GM18909 (cell line): ENCODE data around the gene SPATA16.
"Not testable (repeated sequence)": the region's sequence is repeated elsewhere in the genome, so short reads cannot be mapped to it uniquely, and the experiment has no call there.

Source experiments
- ATAC-seq: cut with Tn5 transposase; IDR thresholded peaks from one replicate; pipeline ENCODE4 v1.9.1; 2021; ENCODE audit warnings: mild to moderate bottlenecking; ENCODE audit not compliant: unreplicated experiment, poor library complexity

The SPATA16 gene

DNA sequence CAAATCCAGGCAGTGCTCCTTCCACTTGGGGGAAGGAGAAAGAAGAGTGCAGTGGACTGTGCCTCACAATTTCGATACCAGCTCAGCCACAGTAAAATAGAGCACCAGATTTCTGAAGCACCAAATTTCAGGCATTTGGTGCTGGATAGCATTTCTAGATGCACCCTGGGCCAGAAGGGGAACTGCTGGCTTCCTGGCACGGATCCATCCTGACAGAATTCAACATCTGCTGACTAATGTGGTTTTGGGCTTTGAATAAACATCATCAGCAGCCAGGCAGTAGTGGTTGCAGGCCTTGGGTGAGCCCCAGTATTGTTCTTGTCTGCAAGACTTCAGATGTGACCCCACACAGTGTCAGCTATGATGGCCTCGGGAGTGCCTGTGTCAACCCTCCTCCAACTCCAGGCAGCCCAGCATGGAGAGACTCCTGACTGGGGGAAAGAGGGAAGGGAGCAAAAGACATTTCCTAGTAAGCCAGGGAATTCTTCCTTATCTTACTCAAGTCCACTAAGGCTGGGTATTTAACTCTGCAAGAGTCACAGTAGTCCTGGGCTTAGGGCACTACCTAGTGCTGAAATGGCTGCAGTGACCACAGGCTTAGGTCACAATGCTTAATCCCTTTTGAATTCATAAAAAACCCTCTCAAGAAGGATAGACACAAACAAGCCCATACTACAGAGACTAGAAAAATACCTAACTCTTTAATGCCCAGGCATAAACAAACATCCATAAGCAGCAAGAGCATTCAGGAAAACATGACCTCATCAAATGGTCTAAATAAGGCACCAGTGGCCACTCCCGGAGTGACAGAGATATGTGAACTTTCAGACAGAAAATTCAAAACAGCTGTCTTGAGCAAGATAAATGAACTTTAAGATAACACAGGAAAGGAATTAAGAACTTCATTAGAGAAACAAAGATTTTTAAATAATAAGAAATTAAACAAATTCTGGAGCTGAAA, 74.7 kb downstream of the SPATA16 start:
- no peak for ATAC-seq

DNA sequence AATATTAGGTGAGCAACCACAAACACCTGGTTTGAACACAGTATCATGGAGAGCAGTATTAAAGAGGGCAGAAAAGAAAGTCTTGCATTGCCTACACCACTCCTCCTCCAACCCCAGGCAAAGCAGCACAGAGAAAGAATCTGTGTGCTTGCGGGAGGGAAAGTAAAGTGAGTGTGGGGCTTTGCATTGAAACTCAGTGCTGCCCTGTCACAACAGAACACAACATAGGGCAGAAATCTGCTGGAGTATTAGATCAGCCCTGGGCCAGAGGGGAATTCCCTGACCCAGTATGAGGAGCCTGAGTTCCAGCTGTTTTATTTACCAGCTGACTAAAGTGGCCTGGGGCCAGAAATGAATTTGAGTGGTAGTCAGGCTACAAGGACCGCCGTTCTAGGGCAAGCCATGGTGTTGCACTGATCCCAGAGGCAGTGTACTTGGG, 75.5 kb downstream of the SPATA16 start:
- ATAC-seq: no peak

DNA sequence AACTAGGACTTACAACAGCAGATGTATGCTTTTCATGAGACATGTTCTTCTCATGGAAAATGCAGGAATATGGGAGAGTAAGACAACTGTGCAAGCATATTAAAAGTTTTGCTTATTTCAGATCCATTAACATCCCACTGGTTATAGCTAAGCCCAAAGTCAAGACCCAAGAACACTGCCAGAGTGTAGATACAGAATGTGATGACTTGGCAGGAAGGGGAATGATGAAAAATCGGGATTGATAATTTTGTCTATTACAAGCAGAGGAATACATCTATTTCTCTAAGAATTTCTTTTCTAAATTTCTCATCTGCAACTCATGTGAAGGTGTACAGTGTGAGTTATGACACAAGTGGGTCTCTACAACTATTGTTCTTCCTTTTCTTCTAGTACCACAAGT, 76.4 kb downstream of the SPATA16 start:
- no peak for ATAC-seq

DNA sequence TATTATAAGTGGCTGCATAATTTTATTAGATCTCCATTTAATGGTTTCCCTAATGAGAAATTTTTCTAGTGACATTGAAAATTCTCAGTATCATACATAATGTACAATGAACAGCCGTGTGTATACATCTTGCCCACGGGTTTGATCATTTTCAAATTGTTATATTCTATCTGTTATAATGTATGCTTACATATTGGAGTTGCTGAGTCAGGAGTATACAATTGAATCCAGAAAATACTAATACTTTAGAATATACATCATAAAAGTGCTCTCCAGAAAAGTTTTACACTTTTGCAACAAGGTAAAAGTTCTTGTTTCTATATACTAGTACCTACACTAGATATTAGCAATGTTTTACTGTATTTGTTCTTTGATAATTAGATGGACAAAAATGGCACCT, 82.8 kb downstream of the SPATA16 start:
- ATAC-seq: no peak

DNA sequence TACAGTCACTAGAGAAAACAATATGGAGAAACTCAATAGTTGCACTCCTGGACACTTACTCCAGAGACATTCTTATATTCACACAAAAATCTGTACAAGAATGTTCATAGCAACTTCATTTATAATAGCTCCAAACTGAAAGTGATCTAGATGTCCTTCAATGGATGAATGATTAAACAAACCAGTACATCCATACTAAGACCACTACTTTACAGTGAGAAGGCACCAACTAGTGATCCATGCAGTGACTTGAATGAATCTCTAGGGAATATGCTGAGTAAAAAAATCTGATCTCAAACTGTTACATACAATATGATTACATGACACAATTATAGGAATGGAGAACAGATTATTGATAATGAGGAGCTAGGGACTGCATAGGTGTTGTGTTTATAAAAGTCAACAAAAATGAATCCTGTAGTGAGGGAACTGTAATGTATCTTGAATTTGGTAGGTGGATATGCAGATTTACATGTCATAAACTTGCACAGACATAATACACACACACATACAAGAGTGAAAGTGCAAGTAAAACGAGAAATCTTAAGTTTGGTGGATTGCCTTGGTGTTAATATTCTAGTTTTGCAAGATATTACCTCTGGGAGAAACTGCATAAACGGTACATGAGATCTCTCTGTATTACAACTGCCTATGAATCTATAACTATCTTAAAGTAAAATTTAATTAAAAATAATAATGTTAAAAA, 85.7 kb downstream of the SPATA16 start:
- no peak for ATAC-seq

DNA sequence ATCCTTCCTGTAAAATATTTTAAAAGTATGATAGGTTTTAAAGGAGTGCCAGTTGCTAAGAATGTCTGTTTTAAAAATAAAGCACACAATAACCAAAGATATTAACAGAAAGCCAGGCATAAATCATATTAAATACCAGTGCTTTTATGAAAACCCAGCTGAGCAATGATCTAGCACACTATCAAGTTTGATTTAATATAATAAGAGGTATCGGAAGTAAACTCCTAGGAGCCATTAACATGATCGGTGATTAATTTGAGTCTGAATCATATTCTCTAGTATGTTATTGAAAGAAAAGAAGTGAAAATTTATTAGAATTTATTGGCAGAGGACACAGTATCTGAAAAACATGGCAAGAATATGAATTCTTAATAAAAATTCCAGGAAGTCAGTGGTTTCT, 91.7 kb downstream of the SPATA16 start:
- ATAC-seq: no peak

DNA sequence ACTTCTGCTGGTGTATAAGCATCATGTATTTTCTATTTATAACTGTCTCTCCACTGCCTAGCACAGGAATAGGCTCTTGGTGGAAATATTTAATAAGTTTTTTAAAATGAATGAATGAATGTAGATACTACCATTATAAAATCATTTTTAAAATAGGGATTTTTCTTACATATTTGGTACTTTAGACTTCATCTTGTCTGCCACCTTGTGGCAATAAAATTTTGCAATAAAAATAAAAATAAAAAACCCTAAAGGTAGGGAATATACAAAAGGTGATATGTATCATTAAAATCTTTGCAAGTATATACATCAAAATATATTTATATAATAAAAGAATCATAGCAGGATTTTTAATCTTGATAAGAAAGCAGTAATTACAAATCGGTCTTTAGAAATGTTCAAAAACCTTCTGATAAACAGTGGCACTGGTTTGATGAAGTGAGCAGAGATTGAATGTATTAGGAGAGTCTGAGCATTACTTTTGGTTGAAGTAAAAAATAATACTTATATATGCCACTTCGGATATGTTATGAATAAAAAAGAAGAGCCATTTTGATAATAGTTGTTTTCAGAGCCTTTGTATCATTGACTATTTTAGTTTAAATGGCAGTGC, 95.2 kb downstream of the SPATA16 start:
- no peak for ATAC-seq

DNA sequence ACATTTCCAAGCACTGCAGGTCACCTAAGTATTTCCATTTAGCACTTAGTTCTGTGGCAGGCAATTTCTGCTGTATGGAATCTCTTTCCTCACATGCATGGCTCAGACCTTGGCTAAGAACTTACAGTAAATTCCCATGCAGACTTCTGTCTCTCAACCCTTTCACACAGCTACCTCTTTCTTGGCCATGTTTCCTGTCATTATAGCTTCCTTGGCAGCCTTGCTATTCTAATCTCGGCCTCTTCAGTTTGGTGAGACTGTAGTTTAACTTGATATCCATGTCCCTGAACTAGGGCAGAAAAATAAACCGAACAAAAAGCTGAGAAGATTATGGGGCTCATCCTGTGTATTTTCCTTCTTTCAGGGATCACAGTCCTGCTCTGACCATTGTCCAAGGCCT, 96.0 kb downstream of the SPATA16 start:
- ATAC-seq: no peak

DNA sequence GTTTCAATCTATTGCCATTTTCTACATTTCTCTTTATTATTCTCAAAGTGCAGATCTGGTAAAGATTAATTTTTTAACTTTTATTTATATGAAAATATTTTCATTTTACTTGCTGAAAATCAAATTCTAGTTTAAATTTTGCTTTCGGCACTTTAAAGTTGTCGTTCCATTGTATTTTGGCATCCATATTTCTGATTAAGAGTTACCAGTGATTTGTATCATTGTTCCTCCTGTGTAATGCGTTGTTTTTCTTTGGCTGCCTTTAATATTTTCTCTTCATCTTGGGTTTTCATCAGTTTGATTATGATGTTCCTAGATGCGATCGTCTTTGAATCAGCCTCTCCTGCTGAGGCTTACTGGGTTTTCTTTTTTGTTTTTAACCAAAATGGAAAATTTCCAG, 97.3 kb downstream of the SPATA16 start:
- no peak for ATAC-seq

DNA sequence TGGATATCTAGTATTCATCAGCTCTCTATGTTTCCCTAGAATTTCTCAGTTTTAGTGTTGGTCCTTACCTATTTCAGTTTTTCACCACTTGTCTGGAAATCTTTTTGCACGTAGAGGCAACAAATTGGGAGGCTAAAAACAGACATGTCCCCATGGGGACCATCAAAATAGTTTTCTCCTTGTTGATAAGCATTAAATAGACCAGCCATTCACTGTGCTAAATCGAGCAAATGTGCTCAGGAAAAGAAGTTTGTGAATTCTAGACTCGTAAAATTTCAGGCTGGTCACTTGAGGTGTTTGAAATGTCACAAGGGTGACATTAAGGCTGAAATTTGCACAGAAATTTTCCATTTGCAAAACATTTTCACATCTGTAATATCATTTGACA, 102.6 kb downstream of the SPATA16 start:
- ATAC-seq: no peak

DNA sequence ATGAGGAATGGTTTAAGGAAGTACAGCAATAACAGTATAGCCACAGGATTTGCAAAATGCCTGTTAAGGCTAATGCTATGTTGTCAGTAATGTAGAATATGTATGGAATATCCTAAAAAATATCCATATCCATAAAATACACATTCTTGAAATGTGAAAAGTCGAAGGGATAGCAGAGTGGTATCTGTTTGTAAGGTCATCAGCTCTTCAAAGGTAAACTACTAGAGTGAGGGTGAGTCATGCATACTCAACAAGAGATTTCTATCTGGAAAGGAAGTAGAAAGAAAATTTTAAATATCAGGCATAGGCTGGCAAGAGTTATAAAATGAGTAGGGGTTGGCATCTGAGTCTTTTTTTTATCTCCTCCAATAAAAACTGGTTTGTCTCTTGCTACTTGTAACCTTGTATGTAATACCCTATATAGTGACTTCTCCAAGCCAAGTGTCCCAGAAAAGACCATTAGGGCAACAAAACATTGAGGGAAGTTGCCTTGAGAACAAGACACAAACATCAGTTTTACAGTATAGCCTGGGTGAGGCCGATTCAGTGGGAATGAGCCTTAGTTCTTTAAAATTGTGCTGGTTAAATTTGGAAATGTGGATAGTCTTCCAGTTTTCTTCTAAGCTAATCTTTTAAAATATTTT, 103.1 kb downstream of the SPATA16 start:
- no peak for ATAC-seq

DNA sequence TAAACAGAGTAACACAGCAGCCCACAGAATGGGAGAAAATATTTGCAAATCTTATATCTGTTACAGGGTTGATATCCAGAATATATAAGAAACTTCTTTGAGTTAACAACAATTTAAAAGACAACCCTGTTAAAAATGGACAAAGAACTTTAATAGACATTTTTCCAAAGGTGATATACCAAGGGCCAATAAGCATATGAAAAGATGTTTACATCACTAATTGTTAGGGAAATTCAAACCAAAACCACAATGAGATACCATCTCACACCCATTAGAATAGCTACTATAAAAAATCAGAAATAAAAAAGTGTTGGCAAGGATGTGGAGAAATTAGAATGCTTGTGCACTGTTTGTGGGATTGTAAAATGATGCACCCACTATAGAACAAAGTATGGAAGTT, 110.8 kb downstream of the SPATA16 start:
- no peak for ATAC-seq

DNA sequence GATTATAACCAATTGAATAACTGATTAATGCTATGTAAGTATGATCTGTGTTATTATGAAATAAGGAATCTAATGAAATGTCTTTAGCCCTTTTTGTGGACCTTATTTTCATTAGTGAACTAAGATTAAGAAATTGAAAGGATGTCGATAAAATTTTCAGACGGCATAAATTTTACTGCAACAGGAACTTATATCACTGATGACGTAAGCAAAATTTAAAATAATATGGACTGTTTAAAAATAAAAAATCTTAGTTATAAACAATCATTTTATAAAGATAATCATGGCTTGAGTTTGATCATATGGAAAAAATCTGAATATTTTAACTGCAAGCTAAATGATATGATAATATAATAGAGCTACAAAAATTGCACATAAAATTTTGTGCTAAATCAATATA, 112.7 kb downstream of the SPATA16 start:
- no peak for ATAC-seq

DNA sequence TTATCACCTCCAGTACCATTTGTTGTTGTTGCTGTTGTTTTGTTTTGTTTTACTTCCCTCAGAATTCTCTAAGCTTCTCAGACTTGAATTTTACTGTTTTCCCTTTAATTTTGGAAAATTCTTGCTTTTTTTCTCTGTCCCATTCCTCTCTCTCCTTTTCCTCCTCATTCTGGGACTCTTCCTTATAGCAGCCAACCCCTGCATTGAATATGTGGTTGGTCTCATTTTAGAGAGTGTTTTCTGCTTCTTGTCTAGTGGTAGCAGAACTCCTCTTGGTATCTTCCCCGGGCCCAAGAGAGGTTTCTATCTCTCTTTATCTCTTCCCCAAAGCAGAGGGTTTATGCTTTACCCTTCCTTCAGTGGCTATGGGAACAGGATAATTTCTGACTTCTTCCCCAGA, 113.6 kb downstream of the SPATA16 start:
- no peak for ATAC-seq

DNA sequence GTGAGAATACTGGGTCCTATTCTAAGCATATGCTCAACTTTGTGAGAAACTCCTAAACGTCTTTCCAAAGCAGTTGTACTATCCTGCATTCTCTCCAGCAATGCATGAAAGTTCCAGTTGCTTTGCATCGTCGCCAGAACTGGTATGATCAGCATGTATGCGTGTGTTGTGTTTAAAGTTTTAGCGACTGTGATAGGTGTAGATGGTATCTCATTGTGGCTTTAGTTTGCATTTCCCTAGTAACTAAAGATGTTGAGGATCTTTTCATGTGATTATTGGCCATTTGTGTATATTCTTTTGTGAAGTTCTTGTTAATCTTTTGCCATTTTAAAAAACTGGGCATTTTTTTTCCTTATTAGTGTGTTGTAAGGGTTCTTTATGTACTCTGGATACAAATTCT, 115.1 kb downstream of the SPATA16 start:
- no peak for ATAC-seq

DNA sequence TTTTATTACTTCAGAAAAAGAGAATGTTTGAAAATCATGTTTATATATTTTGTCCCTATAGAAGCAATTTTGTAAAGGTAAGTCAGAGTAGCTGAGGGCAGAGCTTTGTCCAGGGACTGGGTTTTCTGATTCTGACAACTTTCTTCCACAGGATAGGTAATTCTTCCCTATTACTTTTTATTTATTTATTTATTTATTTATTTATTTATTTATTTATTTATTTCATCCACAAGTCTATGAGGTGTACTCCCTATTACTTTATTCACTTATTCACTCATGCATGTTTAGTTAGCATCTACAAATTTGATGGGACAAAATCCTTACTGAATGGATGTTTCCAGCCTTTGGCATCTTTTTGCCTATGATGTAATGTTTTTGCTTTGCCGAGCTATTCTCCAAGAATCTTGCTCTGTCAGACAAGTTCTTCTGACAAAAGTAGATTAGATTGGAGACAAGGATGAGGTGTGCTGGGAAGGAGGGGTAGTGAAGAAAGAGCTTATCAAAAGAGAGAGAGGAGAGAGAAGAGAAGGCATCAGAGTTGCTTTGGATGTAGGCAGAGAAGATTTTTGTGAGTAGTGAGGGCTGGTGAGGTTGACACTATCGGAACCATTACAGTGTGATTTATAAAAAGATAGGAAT, 119.4 kb downstream of the SPATA16 start:
- no peak for ATAC-seq

DNA sequence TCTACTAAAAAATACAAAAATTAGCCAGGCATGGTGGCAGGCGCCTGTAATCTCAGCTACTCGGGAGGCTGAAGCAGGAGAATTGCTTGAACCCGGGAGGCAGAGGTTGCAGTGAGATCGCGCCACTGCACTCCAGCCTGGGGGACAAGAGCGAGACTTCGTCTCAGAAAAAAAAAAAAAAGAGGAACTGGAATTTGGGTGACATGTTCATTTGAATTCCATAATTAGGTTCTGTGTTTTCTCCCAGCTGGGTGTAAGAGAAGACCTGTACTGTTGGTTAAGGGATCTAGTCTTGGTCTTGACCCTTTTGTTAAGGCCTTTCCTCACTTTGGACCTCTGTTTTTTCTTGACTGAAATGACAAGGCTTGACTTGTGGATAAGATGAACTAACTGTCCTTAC, 120.9 kb downstream of the SPATA16 start:
- ATAC-seq: not testable (repeated sequence)

DNA sequence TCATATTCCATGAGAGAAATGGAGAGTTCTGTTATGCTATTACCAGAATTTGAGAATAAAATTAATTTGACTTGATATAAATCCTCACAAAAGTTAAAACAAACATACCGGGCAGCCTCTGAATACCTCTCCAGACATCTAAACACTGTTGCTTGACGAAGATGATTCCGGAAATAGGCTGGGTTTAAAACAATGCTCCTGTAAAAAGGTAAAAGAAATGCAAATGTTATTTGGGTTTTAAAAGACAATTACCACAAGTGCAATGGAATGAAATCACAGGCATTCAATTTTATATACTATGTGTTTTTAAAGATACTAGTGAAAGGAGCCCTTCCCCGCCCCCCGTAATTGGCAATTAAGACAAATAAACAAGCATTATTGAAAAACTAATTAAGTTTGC, 121.7 kb downstream of the SPATA16 start:
- no peak for ATAC-seq

DNA sequence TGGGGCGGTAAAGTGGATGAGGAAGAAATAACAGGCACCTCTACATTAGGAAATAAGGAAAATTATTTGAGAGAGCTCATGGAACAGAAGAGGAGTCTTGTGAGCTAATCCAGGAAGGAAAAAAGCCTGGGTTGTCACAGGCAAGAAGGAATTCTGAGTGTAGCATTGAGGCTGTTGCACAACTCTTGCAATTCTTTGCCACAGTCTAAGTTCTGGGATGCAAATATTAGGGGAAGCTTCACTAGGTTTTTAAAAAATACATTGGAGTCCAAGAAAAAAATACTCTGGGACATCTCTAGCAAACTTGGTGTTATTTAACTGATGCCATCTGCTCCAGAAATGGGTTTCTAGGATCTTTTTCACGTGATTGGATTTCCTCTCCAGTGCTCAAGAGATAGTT, 122.3 kb downstream of the SPATA16 start:
- ATAC-seq: no peak

DNA sequence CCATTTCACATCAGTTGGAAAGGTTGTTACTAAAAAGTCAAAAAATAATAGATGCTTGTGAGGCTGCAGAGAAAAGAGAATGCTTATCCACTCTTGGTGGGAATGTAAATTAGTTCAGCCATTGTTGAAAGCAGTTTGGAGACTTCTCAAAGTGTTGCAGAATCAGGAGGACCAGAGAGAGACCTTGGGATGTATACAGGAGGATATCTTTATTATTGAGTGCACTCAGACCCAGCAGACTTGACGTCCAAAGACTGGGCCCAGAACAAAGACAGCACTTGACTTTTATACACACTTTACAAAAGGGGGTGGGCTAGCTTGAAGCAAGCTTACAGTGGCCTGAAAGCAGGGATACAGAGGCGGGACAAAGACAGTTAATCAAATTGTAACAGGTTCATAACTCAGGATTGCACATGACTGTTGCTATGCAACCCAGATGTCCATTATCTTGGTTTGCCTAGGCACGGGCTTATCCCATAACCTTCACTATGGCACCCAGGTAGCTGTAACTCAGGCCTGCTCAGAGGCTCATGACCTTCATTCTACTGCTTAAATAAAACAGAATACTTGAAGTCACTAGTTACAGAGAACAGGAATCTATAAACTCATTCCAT, 127.7 kb downstream of the SPATA16 start:
- no peak for ATAC-seq
